Panc1 (cell line): ENCODE data around the gene UBE2A.

Experiments used
- CTCF ChIP-seq: fragments of 450-650 bp; IDR thresholded peaks from 2 replicates; pipeline ENCODE4 v1.5.1; 2017; ENCODE audit warnings: mild to moderate bottlenecking
- POLR2AphosphoS5 ChIP-seq: IDR thresholded peaks from 2 replicates; pipeline ENCODE4 v1.6.1; 2012; ENCODE audit warnings: mild to moderate bottlenecking, low read depth, low read length, moderate library complexity
- TCF7L2 ChIP-seq: IDR thresholded peaks from 2 replicates; pipeline ENCODE4 v1.6.1; 2011; ENCODE audit warnings: mild to moderate bottlenecking, low read depth, low read length, inconsistent platforms

GRCh38 chrX:119573222-119573621, 1.1 kb upstream of the UBE2A start:
- TF ChIP-seq POLR2AphosphoS5 (no peak), CTCF (no peak), TCF7L2 (no peak)
